H1 (cell line): Measurements from ENCODE around the gene KRT27. TPM values are rescaled to one million over a fixed set of nuclear protein-coding genes. Genes with fewer than 3 reads are reported as not detected.

Source experiments
- CTCF ChIA-PET: fragments of 300-600 bp; sonication (Branson Sonifier 250); formaldehyde crosslinking; loops from one replicate; lab custom pipeline; 2021; ENCODE audit not compliant: partially characterized antibody; lab: Charles Lee
- POLR2A ChIA-PET: fragments of 300-600 bp; sonication (Branson Sonifier 250); formaldehyde crosslinking; loops from one replicate; lab custom pipeline; 2021; ENCODE audit warnings: inconsistent platforms; ENCODE audit not compliant: partially characterized antibody; lab: Charles Lee
- DNase-seq, 2 experiments: peaks; one replicate each; pipeline versions ENCODE4 v3.0.0 to v3.0.0-alpha.2; 2010 to 2022; ENCODE audit warnings: low spot score in 2 of 2, low read depth in 1 of 2, mixed read lengths in 1 of 2
- FAIRE-seq: peaks from 2 replicates; lab custom pipeline; 2011; peaks lifted over from hg19 to GRCh38; lab: Jason Lieb, UNC
- H2AFZ ChIP-seq: 2 replicates; pipeline ENCODE4 v1.8.1; 2012; ENCODE audit warnings: low read length, inconsistent platforms
- H2AK5ac ChIP-seq: 2 replicates; pipeline ENCODE4 v1.6.1; 2013; ENCODE audit warnings: low read depth, low read length
- H2BK120ac ChIP-seq: replicated peaks from 2 replicates; pipeline ENCODE3; 2013; ENCODE audit warnings: low read depth, low read length, inconsistent platforms
- H2BK12ac ChIP-seq: 2 replicates; pipeline ENCODE4 v1.6.1; 2013; ENCODE audit warnings: low read depth, low read length
- H2BK15ac ChIP-seq: 2 replicates; pipeline ENCODE4 v1.6.1; 2013; ENCODE audit warnings: low read length
- H2BK20ac ChIP-seq: 2 replicates; pipeline ENCODE4 v1.6.1; 2013; ENCODE audit warnings: low read length
- H2BK5ac ChIP-seq: 2 replicates; pipeline ENCODE4 v1.6.1; 2013; ENCODE audit warnings: low read depth, low read length
- H3K14ac ChIP-seq: 2 replicates; pipeline ENCODE4 v1.6.1; 2013; ENCODE audit warnings: inconsistent platforms; ENCODE audit not compliant: insufficient read length
- H3K18ac ChIP-seq: 2 replicates; pipeline ENCODE4 v1.6.1; 2013; ENCODE audit warnings: low read length; ENCODE audit errors: extremely low read depth
- H3K23ac ChIP-seq: 2 replicates; pipeline ENCODE4 v1.6.1; 2013; ENCODE audit warnings: inconsistent platforms; ENCODE audit not compliant: insufficient read length
- H3K23me2 ChIP-seq: 2 replicates; pipeline ENCODE4 v1.6.1; 2013; ENCODE audit warnings: low read depth, low read length
- H3K27ac ChIP-seq: 2 replicates; pipeline ENCODE4 v1.6.1; 2011; ENCODE audit warnings: low read depth, low read length, inconsistent platforms
- H3K27me3 ChIP-seq, 4 experiments: replicated peaks in 1 of 4; 1 replicate in 1 of 4; 2 replicates in 3 of 4; pipeline versions ENCODE4 v1.6.1 to v1.8.1; 2011 to 2013; ENCODE audit warnings: low read length in 3 of 4, mild to moderate bottlenecking in 3 of 4, inconsistent platforms in 2 of 4, mixed read lengths in 2 of 4, moderate library complexity in 1 of 4; ENCODE audit not compliant: control insufficient read depth in 3 of 4, insufficient read depth in 3 of 4; ENCODE audit errors: extremely low read depth in 1 of 4
- H3K36me3 ChIP-seq, 4 experiments: 2 replicates each; pipeline versions ENCODE4 v1.6.1 to v1.8.1; 2011 to 2013; ENCODE audit warnings: mild to moderate bottlenecking in 4 of 4, low read length in 3 of 4, moderate library complexity in 2 of 4, control low read depth in 1 of 4, inconsistent platforms in 1 of 4; ENCODE audit not compliant: insufficient read depth in 4 of 4, control insufficient read depth in 2 of 4
- H3K4ac ChIP-seq: replicated peaks from 2 replicates; pipeline ENCODE3; 2013; ENCODE audit warnings: low read length, low read depth, mixed read lengths, inconsistent platforms; ENCODE audit not compliant: insufficient read length
- H3K4me1 ChIP-seq, 4 experiments: replicated peaks in 1 of 4; 1 replicate in 1 of 4; 2 replicates in 3 of 4; pipeline versions ENCODE4 v1.6.1 to v1.8.1; 2011 to 2013; ENCODE audit warnings: low read length in 3 of 4, inconsistent platforms in 2 of 4, mixed read lengths in 1 of 4; ENCODE audit not compliant: insufficient read depth in 4 of 4, control insufficient read depth in 3 of 4
- H3K4me2 ChIP-seq, 2 experiments: 2 replicates each; pipeline versions ENCODE4 v1.6.1 to v1.8.1; 2011 to 2013; ENCODE audit warnings: low read depth in 2 of 2, low read length in 2 of 2, control low read depth in 1 of 2, inconsistent platforms in 1 of 2, mild to moderate bottlenecking in 1 of 2; ENCODE audit not compliant: insufficient read depth in 1 of 2
- H3K4me3 ChIP-seq, 4 experiments: fragments of 200-600, 300-600 bp in 1 of 4; sonication (generic), shearing (Covaris generic), sonication (Bioruptor Twin) in 1 of 4; 2 replicates each; pipeline versions ENCODE4 v1.5.1 to v1.8.1; 2011 to 2016; ENCODE audit warnings: low read length in 4 of 4, low read depth in 3 of 4, control low read depth in 2 of 4, inconsistent platforms in 2 of 4, mild to moderate bottlenecking in 2 of 4, mixed read lengths in 1 of 4, moderate library complexity in 1 of 4; ENCODE audit not compliant: insufficient read depth in 2 of 4; ENCODE audit errors: extremely low read depth in 1 of 4
- H3K56ac ChIP-seq: replicated peaks from 2 replicates; pipeline ENCODE3; 2013; ENCODE audit warnings: low read depth, mild to moderate bottlenecking, mixed read lengths, low read length, inconsistent platforms; ENCODE audit not compliant: insufficient read length
- H3K79me1 ChIP-seq: 2 replicates; pipeline ENCODE4 v1.6.1; 2013; ENCODE audit warnings: low read depth, low read length, control low read depth
- H3K79me2 ChIP-seq, 2 experiments: 2 replicates each; pipeline versions ENCODE4 v1.6.1 to v1.8.1; 2012 to 2013; ENCODE audit warnings: low read length in 2 of 2, mild to moderate bottlenecking in 2 of 2, inconsistent platforms in 1 of 2; ENCODE audit not compliant: insufficient read depth in 2 of 2, control insufficient read depth in 1 of 2
- H3K9ac ChIP-seq, 4 experiments: replicated peaks in 1 of 4; 1 replicate in 1 of 4; 2 replicates in 3 of 4; pipeline versions ENCODE4 v1.6.1 to v1.8.1; 2011 to 2013; ENCODE audit warnings: low read depth in 3 of 4, low read length in 3 of 4, control low read depth in 2 of 4, mild to moderate bottlenecking in 2 of 4, moderate library complexity in 2 of 4, inconsistent platforms in 1 of 4; ENCODE audit errors: extremely low read depth in 1 of 4
- H3K9me3 ChIP-seq, 2 experiments: 2 replicates each; pipeline versions ENCODE4 v1.6.1 to v1.8.1; 2012 to 2013; ENCODE audit warnings: mild to moderate bottlenecking in 2 of 2, moderate library complexity in 2 of 2, control low read depth in 1 of 2, inconsistent platforms in 1 of 2, low read depth in 1 of 2, low read length in 1 of 2, mixed read lengths in 1 of 2; ENCODE audit not compliant: insufficient read depth in 2 of 2
- H4K20me1 ChIP-seq, 2 experiments: replicated peaks in 1 of 2; 2 replicates each; pipeline versions ENCODE3 to v1.8.1; 2011 to 2013; ENCODE audit warnings: inconsistent platforms in 2 of 2, low read length in 2 of 2, mild to moderate bottlenecking in 1 of 2; ENCODE audit not compliant: insufficient read depth in 2 of 2, control insufficient read depth in 1 of 2
- H4K5ac ChIP-seq: 2 replicates; pipeline ENCODE4 v1.6.1; 2013; ENCODE audit warnings: low read length, low read depth, mixed read lengths, inconsistent platforms; ENCODE audit not compliant: insufficient read length
- H4K8ac ChIP-seq: 2 replicates; pipeline ENCODE4 v1.8.0; 2013; ENCODE audit warnings: mild to moderate bottlenecking, moderate library complexity, low read length, inconsistent platforms; ENCODE audit not compliant: insufficient read depth; ENCODE audit errors: extremely low read depth
- H4K91ac ChIP-seq: replicated peaks from 2 replicates; pipeline ENCODE3; 2013; ENCODE audit warnings: low read length, mixed read lengths, inconsistent platforms; ENCODE audit not compliant: insufficient read length
- GABPA ChIP-seq: IDR thresholded peaks from 2 replicates; pipeline ENCODE4 v1.6.1; 2011; ENCODE audit warnings: mild to moderate bottlenecking, low read length, moderate library complexity, borderline replicate concordance; ENCODE audit not compliant: insufficient read depth
- TAF7 ChIP-seq: optimal IDR thresholded peaks from 2 replicates; pipeline ENCODE3; 2011; ENCODE audit warnings: low read depth, mild to moderate bottlenecking, inconsistent platforms, low read length, moderate library complexity, borderline replicate concordance
- WGBS, 2 experiments: shearing (Covaris generic) in 1 of 2; methylation state at CpG; one replicate each; pipeline versions ENCODE4 v1.1.6 to v1.1.7; 2013 to 2015; ENCODE audit warnings: low lambda C conversion rate in 2 of 2, mixed read lengths in 2 of 2, inconsistent platforms in 1 of 2, low coverage in 1 of 2, missing lambda C conversion rate in 1 of 2; ENCODE audit not compliant: insufficient replicate concordance in 2 of 2, insufficient coverage in 1 of 2, insufficient read length in 1 of 2; ENCODE audit errors: extremely low coverage in 1 of 2, missing lambda C conversion rate in 1 of 2; 5-methylcytosine and 5-hydroxymethylcytosine counted together
- polyA plus RNA-seq, 7 experiments: library from polyadenylated mRNA; depleted of rRNA in 3 of 7; stranded (reverse) in 5 of 7; unstranded in 2 of 7; fragments of >200 nt in 5 of 7; fragments of 200-250 nt in 2 of 7; gene quantifications; 1 replicate in 5 of 7; 2 replicates in 1 of 7; 4 replicates in 1 of 7; pipeline versions ENCODE4 v1.2.1 to v1.2.3, GENCODE V29; 2011 to 2013; ENCODE audit warnings: missing spikeins in 2 of 7, mixed read lengths in 2 of 7
- total RNA-seq: library from RNA; stranded (reverse); fragmentation: NEBNext Ultra II Directional; extraction: Animal tissue kit (Norgen Biotek cat#: 25700); gene quantifications from 2 replicates; pipeline ENCODE4 v1.2.1, GENCODE V29; 2021

KRT27 gene
- total and polyA plus RNA-seq, 2 of the 8 experiments (the other 6 are each of a cell fraction or from before 2014, with no cell fraction given): not detected

- no peak overlapping the region for H2AK5ac ChIP-seq
- H3K27me3 ChIP-seq: peaks cover 0 to 24% (median 5%) of the 10 kb centered on the region in 4 experiments; a peak in 5 of 7 replicates
- H3K36me3 ChIP-seq: no peaks in the 10 kb centered on the region
- H3K14ac ChIP-seq: no peak overlapping the region
- H3K9ac ChIP-seq: no peak overlapping the region
- no peak overlapping the region for H3K56ac ChIP-seq
- no peak overlapping the region for H4K5ac ChIP-seq
- no peak overlapping the region for H3K23ac ChIP-seq
- no peaks in the 10 kb centered on the region for H3K79me1 ChIP-seq
- H3K18ac ChIP-seq: no peak overlapping the region
- 88% methylated on average over 4 of the region's 4 CpGs; no CpG with 5 or more reads in 1 of the 2 experiments for WGBS, 2 experiments
- H3K27ac ChIP-seq: no peak overlapping the region
- H2BK5ac ChIP-seq: no peak overlapping the region
- no peak overlapping the region for H2BK20ac ChIP-seq
- H3K4me1 ChIP-seq: peaks cover 0 to 3% (median 0%) of the 10 kb centered on the region in 4 experiments; a peak in 1 of 7 replicates
- TF ChIP-seq TAF7 (no peak), GABPA (no peak)
- TF ChIP-seq, all 59 proteins: peak for 0
- Histone ChIP-seq H3K23me2 (no peaks in the 10 kb centered on the region; the same call in 1 of the 2 replicates), H4K8ac (no peak overlapping the region), H3K4ac (no peak overlapping the region), H2BK12ac (no peak overlapping the region), H3K4me2 (no peak overlapping the region), H4K91ac (no peak overlapping the region), H4K20me1 (peaks cover 0 to 2% of the 10 kb centered on the region in 2 experiments), H3K9me3 (no peaks in the 10 kb centered on the region), H2AFZ (no peak overlapping the region), H2BK15ac (no peak overlapping the region), H3K79me2 (no peaks in the 10 kb centered on the region), H3K4me3 (no peak overlapping the region), H2BK120ac (no peak overlapping the region)
- ChIA-PET POLR2A (no interaction called here), CTCF (interaction anchor here (1.0 kb wide), 1 partner anchor 502 kb away, joined by 3 read pairs; no protein-coding TSS in a partner anchor)
- DNase-seq (no peak), FAIRE-seq (no peak)
Observed at GRCh38 chr17:40828454-40829044, 46.2 kb upstream of the KRT27 start.
